ENCODE data around the gene CELF2.

Gene CELF2

DNA sequence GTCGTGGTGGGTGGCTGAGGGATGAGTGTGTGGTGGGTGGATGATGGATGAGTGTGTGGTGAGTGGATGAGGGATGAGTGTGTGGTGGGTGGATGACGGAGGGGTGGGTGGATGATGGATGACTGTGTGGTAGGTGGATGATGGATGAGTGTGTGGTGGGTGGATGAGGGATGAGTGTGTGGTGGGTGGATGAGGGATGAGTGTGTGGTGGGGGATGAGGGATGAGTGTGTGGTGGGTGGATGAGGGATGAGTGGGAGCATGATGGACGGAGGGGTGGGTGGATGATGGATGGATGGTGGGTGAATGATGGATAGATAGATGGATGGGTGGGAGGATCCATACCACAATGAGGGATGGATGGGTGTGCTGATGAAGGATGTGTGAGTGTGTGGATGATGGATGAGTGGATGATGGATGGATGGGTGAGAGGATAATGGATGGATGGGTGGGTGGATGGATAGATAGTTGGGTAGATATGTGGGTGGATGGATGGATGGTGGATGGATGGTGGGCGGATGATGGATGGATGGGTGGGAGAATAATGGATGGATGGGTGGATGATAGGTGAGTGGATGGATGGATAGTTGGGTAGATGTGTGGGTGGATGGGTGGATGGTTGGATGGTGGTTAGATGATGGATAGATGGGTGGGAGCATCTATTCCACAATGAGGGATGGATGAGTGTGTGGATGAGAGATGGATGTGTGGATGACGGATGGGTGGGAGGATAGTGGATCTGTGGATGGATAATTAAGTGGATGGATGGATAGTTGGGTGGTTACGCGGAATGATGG lies 266.8 kb downstream of the CELF2 start:
- no peak for DNase-seq

DNA sequence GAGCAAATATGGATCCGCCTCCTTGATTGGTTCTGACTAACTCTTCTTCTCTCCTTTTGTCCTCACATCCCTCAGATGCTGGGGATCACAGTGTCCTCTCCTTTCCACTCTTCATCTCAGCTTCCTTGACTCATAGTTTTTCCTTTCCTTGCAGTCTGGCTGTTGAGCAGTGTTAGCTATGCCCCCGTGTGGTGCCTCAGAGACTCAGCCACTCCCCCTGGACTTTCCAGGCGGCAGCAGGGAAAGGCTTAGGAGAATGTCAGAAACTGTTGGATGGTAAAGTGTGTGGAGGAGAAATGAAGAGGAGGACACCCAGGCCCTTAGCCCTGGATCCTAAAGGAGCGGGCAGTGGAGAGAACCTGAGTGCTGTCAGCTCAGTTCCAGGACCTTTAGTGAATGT lies 267.5 kb downstream of the CELF2 start:
- no peak for DNase-seq

DNA sequence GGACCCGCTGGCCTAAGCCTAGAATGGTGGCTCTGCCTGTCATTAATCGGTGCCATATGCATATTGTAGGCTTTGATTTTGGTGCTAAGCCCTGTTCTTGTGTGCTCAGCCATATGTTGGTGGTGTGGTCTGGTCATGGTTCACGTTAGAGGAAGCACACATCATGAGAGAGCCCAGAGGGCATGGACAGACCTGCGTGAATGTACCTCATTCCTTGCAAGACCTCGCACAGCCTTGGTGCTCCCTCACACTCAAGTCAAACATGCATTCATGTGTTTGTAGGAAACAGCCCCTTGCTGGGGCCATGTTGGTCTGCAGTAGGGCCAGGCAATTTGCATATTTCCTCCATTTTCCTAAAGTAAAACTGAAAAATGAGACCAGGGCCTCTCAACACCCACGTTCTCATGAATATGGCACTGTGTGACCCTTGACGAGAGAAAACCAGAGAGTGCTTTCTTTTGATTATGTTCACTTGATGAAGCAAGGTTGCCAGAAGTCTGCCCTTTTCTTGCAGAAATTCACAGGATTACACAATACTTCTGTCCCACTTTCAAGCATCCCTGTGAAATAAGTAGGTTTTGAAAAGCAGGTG lies 268.7 kb downstream of the CELF2 start:
- no peak for DNase-seq

DNA sequence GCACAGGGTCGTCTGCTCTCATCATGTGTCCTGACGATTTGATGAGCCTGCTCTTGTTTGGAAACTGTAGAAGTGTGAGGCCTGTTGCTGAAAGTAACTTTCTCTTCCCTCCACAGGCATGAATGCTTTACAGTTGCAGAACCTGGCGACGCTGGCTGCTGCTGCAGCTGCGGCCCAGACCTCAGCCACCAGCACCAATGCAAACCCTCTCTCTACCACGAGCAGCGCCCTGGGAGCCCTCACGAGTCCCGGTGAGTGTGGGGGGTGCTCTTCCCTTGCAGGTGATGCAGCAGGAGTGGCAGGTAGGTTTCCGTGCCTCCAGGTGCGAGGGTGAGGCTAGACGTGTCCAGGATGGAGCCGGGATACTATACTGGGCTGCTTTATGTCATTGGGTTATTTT lies 270.6 kb downstream of the CELF2 start:
- no peak for DNase-seq

DNA sequence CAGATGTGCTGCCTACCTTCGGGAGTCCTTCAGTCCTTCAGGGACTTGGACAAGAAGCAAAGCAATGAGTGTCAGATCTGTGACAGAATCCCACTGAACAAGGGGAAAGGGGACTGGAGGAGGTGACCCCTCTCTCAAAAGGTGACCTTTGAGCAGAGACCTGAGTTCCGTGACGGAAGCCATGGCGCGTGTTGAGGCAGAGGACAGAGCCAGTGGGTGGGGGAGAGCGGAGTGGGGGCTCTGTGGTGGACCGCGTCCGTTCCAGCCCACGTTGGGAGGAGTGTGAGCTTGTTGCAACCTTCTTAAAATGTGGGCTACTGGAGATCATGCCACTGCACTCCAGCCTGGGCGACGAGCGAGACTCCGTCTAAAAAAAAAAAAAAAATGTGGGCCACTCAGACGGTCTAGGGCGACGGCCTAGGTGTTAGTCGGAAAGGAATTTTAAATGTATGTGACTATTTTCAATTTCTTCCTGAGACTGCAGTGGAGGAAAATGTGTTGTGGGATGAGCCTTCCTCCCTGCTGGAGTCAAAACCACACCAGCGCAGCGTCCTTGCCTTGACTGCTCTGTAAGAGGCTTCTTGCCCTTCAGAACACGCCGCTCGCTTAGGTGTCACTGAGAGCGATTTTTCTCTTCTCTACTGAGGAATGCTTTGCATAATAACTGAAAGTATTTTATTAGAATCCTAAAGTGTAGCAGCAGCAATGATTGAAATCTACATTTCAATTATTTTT lies 272.7 kb downstream of the CELF2 start:
- DNase-seq: no peak

DNA sequence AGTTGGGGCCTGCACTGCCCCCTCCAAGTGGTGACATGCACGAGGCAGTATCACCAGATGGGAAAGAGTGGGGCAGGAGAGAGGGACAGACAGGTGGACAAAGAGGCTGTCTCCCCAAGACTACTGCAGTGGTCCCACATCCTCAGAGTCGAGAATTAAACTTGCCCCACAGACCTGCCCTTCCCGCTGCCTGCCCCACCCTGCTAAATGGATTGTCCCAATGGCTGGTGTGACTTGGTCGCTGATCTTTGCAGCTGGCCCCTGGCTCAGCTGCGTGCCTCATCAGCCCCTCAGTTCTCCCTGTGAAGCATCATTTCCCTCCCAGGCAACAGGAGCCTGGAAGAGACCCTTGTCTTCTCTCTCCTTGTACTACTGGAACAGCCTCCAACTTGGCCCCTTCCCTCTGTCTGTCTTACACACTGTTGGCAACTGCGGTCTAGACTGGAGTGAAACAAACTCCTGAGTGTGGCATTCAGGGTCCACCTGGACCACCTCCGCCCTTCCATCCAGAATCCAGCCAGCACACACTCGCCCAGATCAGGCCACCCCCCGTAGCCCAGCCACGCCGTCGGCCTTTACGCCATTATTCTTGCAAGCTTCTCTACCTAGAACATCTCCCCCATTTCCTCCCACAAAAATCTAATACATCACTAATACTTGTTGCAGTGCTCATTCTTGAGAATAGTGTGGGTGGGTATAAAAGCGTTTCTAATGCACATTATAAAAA lies 275.1 kb downstream of the CELF2 start:
- no peak for DNase-seq

DNA sequence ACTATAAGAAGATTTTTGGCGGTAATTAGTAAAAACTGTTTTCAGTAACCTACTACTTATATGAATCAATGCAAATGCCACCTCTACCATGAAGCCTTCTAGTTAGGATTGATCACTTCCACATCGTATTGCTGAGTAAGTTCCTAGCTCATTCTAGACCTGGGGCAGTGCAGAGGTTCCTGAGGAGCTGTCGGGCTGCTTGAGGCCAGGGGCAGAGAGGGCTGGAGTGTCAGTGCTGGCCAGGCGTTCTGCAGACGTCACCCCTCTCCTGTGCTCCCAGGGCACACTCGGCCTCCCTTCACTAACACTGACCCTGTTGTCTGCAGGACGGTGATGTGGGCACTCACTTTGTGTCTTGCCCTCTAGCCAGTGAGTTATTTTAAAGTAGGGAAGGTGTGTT lies 275.7 kb downstream of the CELF2 start:
- no peak for DNase-seq

DNA sequence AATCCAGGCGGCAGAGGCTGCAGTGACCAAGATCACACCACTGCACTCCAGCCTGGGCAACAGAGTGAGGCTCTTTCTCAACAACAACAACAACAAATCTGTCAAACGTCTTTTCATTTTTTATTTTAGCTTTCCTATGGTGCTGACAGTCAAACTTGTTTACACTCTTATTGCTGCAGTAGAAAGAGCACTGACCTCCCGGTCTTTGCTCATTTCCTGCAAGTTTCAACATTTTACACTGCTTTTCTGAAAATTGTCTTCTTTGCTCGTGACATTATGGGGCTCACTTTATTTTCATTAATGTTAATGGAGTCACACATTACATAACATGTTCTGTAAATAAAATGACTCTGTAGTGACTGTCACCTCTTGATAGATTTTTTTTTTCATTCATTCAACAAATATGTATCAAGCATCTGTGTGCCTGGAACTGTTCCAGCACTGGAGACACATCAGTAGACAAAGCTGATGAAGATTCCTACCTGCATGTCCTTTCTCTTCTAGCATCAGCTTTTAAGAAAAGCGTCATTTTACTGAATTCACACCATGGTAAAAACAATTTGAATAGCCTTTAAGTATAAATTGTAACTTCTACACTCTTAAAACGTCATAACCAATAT lies 277.3 kb downstream of the CELF2 start:
- no peak for DNase-seq

DNA sequence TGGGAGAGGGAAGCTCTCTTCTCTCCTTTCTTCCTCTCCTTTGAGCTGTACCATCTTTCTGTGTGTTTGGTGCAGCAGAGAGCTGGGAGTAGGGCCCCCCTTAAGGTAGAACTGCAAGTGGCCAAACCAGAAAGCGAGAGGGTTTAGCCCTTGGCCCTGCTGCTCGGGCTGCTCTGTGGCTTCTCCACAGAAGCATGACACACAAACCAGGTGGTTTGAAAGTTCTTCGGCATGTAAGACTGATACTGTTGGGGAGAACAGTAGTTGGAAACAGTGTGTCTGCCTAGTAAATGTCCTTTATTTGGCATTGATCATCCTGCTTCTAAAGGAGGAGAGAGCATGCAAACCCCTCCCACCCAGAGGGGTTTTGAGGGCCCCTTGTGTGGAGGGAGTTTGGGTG lies 277.8 kb downstream of the CELF2 start:
- no peak for DNase-seq

DNA sequence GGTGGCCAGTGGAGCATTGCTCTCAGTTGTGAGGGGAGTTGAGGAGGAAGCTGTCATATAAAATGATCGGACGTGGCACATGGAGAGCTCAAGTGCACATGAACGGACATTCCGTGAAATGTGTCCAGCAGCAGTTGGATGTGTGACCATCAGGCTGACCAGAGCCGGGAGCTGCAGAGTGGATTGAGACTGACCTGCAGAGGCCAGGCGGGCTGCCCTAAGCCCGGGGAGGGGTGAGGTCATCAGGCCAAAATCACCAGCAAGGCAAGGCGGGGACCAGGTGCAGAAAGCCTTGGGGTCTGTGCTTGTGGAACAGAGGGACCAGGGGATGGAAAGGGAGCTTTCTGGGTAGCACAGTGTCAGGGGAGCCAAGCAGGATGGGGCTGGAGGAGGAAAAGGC lies 279.5 kb downstream of the CELF2 start:
- no peak for DNase-seq

DNA sequence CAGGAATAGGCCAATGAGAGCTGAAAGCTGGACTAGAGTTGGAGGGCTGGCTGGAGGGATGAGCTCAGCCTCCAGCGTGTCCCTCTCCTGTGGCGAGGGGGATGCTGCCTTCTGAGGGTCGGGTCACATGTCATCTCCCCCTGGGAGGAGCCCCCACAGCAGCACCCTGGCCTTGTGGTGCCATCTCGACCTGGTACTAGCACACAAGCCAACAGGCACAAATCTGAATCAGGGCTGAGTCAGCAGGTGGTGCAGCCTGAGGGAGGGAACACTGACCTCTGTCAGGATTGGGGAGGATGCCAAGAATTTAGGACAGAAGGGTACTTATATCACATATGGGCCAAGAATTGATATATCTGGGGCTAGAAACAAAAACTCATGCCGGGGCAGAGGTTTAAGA lies 280.4 kb downstream of the CELF2 start:
- no peak for DNase-seq

DNA sequence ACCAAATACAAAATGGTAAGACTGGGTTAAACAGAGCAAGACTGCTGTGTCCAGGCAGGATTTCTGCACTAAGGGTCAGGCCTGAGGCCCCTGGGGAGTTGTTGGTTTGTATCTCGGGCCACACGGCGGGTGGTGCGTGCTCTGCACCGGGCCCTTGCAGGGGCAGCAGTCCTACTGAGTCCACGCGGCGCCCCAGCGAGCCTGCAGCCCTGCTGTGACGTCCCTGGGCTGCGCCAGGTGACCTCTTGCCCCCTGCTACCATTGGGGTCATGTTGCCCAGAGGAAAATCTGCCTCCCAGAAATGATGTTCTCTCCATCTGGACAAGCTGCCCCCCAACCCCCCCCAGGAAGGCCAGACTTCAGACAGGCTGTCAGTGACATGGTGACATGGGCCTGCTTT lies 281.5 kb downstream of the CELF2 start:
- DNase-seq: no peak

DNA sequence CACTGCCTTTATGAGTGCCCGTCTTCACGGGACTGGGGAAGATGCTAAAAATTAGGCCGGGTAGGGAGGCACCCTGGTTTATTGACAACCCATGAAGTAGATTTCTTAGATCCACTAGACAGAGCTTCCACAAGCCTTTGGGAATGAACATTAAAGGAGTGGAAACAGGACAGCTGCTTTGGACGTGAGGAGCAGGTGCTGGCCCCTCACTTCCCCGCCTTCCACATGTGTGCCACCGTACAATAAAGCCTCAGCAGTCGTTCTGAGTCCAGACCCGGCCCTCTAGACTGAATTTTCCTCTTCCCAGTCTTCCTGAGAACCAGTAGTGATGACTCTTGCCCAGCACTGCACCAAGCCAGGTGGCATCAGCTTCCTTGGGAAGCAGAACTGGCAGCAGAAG lies 282.4 kb downstream of the CELF2 start:
- DNase-seq: no peak

DNA sequence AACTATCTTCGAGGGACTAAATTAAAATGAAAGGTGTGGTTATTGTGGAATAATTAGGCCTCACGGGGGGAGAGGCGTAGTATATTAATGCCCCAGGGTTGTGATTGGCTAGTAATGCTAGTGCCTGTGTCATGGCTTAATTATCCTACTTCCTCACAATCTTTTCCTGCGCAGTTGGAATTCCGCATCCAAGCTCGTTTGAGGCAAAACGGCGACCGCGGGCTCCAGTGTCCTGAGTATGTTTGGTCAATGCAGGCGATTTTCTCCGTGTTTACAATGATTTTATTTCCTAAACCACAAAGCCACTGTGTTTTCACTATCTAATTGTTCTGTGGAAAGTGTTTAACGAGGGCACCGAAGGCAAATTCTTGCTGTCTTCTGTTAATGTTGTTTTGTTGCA lies 282.9 kb downstream of the CELF2 start:
- no peak for DNase-seq

DNA sequence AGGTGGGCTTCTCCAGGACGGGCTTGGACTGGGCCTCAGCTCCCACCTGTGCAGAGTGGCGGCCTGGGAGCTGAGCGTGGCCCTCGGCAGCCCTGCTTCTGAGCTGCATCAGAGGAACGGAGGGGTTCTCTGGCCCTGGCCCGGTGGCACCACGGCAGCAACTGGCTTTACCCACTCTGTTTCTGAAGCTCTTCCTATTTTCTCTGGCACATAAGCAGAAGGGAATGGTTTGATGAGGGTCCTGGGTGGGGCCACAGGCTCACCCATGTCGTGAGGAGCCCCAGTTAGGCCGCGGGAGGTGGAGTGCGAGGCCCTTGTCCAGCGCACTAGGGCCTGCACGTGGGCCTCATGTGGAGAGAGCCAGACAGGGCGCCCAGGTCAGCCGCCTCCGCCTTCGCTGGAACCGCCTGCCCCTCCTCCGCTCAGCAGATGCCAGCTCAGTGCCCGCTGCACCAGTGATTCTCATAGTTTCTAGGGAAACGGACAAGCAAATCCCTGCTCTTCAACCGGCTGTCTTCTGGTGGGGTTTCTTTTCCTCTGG lies 284.0 kb downstream of the CELF2 start:
- DNase-seq: no peak

DNA sequence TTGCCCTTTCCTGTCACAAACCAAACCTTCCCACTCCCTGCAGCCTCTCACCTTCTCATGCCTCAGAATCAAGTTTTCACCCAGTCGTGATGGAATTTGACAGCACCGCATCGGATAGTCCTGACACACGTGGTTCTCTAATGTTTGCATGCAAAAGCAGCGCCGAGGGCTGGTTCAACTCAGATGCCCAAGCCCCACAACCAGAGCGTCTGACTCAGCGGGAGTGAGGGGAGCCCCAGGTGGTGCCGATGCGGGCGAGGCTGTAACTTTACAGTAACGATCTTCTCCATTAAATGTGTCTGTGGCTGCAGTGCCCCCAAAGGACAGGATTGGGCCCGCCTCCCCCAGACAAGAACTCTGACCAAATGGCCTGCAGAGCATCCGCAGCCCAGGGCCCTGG lies 284.5 kb downstream of the CELF2 start:
- DNase-seq: no peak

DNA sequence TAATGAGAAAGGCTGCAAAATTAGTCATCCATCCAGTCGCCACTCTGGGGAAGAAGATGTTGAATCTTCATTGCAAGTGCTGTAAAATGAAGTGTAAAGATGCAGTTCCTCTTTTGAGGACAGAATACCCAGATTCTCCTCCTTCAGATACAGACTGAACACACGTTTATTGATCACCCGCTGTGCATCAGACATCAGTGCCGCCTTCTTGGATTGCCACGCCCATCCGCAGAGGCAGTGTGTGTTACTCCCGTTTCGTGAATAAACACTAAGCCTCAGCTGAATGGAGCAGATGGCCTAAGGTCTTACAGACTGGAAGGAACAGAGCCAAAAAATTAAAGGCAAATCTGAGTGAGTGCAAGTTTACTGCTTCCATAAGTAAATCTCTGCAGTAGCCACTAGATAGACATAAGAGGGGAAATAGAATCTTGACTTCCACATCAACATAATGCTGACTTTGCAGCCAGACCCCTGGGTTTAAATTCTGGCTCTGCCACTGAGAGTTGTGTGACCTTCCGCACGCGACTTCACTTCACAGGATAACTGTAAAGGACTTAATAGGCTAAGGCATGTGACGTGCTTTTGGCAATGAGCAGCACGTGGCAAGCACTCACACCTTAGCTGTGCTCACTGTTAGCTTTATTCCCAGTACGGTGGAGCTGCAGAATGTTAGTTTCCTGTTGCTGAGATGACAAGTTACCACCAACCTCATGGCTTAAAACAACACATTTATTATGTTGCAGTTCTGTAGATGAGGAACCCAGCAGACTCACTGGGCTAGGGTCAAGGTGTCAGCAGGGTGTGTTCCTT lies 285.9 kb downstream of the CELF2 start:
- DNase-seq: no peak

DNA sequence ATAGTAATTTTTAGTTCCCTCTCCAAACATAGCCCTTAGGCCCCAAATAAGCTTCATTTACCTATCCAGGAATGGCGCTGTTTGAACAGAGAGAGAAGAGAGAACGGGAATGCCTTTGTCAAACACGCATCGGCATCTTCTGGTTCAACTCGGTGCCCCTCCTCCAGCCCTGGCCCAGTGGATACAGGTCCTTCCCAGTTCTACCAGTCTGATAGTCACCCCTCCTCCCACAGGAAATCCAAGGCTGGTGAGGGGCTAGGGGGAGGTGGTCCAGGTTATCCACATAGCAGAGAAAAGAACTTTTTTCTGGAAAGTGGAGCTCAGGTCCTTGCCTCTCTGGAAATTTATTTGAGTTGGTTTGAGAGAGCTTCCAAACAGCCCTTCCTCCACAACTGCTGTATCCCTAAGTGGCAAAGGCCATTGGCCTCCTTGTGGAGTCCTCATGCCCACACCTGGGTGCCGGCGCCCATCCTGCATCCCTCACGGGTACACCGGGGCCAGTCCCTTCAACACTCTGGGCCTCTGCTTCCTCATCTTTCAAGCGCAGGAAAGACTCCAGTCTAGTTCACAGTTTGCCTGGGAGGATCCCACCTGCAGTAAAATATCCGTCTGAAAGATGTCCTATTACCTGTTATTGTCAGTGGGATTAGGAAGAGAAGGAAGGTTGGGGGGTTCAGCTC lies 287.4 kb downstream of the CELF2 start:
- no peak for DNase-seq

DNA sequence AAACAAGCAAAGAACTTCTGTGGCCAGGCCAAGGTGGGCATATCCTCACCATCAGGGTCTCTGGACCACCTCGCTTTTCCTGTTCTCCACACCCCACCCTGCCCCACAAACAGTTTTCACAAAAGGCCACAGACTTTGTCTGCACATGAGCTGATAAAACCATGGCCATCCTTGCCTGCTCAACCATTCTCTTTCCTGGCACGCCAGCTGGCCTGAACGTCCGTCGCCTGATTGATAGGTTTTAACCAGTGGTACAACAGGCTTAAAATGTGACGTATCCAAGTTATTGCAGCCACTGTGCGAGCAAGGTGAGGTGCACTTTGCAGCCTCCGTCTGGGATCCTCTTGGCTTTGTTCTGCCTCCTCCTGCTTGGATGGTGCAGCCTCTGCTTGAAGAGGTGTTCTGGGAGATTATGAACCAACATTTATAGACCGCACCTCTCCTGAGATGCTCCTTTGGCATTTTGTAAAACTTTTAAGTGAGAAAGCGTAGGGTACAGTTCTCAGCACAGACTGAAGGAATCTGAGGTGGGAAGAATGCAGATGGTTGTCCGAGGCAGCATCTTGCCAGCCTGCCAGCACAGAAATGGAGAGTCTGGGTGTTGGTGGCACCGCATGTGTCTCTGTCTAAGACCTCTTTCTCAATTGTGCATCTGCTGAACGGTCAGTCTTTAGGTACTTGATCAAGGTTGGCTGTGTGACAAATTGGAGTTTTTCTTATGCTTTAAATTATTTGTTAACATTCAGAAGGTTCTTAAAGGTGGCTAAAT lies 288.3 kb downstream of the CELF2 start:
- no peak for DNase-seq

DNA sequence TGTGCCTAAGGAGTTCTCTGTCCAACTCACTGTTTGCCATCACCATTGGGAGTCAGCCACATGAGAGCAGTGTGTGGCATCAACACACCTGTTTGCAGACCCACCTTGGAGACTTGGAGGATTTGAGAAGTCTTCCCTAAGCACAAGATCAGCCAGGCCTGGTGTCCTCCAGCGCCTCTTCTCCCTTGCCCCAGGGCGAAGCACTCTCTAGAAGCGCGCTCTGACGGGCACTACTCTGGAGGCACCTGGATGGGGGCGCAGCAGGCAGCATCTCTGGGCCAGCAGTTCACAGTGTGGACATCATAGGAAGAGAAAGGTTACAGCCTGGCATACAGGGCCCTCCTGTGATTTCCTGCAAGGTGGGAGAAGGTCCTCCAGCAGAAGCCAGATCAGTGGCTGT lies 289.3 kb downstream of the CELF2 start:
- no peak for DNase-seq

DNA sequence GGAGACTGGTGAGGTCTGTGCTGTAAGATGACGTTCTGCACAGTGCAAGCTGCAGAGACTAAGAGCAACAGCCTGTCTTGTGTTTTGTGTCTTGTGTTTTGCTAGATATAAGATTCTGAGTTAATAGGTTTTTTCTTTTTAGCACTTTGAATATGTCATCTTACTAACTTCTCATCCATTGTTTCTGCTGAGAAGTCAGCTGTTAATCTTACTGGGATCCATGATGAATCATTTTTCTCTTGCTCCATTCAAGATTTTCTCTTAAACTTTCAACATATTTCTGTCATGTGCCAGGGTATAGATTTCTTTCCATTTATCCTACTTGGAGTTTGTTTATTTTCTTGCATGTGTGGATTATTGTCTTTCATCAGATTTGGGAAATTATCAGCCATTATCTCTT lies 290.3 kb downstream of the CELF2 start:
- no peak for DNase-seq

Measured in NCI-H345 (cell line).